Neural progenitor cell (in vitro differentiated cells): ENCODE data around the gene ECPAS.

ENCODE experiments used
- CTCF ChIP-seq: fragments of 200-600 bp; sonication (generic); IDR thresholded peaks from 2 replicates; pipeline ENCODE4 v1.5.1; 2017; ENCODE audit warnings: antibody characterized with exemption, mild to moderate bottlenecking
- EZH2 ChIP-seq: fragments of 200-600 bp; sonication (generic); IDR thresholded peaks from 2 replicates; pipeline ENCODE4 v1.6.1; 2017; ENCODE audit warnings: antibody characterized with exemption, mild to moderate bottlenecking, moderate library complexity
- EZH2phosphoT487 ChIP-seq: fragments of 200-600 bp; sonication (generic); IDR thresholded peaks from 2 replicates; pipeline ENCODE4 v1.6.1; 2017; ENCODE audit warnings: antibody characterized with exemption

GRCh38 chr9:111429175-111429574, 55.0 kb downstream of the ECPAS start:
- TF ChIP-seq CTCF = no peak
- no peak for TF ChIP-seq EZH2phosphoT487
- no peak for TF ChIP-seq EZH2
